GM21529 (cell line): Measurements from ENCODE around the gene JAK3.
"Not testable (repeated sequence)": the region's sequence is repeated elsewhere in the genome, so short reads cannot be mapped to it uniquely, and the experiment has no call there.

Experiments
- ATAC-seq: cut with Tn5 transposase; IDR thresholded peaks from one replicate; pipeline ENCODE4 v1.9.1; 2021; ENCODE audit not compliant: unreplicated experiment

The JAK3 gene

DNA sequence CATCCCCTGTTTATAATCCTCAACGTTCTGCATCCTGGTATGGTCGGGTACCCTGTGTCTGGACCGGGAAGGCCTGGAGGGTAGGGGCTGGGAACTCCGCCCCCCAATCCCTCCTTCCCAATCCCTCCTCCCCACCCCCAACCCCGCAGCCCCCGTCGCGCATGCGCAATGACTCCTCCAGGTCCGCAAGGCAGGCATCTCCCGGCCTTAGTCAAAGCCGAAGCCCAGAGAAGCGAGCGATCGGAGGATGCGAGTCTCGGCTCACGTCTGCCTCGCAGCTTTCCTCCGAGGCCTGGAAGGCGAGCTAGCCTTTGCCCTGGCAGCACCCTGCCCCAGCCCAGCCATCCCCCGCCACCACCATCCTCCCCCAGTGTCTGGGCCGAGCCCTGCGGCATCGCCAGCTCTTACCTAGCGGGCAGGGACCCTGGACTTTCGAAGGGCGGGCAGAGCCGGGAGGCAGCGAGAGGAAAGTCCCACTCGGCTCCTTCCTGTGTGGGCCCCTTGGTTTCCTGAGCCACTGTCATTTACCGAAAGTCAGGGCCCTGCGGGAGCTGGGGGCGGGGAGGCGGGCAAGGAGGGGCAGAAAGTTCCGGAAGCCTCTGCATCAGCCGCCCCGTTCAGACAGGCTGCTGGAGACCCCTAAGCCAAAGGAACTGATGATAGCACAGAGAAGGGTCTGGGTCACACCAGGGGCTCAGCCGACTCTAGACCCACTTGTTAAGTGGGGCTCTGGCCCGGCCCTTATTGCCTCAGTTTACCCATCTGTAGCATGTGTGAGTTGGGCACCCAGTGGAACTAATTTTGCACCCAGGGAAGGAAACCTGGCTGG lies at the start of gene JAK3:
Gene JAK3 (minus strand): TSS at position 445 of the 829 bp plus-strand sequence. CDS start 3,565 bp downstream, outside the sequence.
- peak; percentile 59 for ATAC-seq

DNA sequence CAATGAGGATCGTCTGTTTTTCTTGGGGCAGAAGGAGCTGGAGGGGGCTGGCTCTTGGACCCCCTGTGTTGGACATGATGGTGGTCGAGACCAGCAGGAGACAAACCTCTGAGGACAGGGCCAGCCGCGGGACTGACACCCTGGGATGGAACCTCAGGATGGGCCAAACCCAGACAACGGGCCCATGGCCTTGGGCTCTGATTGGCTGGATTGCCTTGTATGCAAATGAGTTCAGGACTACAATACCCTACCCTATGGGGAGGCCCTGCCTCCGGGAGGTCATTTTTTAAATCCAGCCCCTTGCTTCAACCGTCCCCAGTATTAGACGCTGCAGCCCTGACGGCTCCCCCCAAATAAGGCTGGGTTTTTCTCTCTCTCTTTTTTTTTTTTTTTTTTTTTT lies 46.0 kb upstream of the JAK3 start:
- no peak for ATAC-seq

- no peak for ATAC-seq
These were observed 41.9 kb upstream of the JAK3 start for GRCh38 chr19:17889609-17890214.

DNA sequence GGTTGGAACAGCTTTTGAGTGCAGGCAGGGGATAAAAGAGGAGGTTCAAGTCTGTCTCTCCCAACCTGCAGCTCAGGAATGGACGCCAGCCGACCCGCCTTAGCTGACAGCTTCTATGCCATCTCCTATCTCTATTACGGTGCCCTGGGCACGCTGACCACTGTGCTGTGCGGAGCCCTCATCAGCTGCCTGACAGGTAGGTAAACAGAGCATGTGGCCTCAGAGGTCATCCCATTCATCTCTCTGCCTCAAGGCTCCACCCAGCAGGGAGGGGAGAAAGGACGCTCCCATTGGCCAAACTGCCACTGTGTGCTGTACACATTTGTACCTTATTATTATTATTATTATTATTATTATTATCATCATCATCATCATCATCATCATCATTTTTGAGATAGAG lies 40.5 kb upstream of the JAK3 start:
- no peak for ATAC-seq

DNA sequence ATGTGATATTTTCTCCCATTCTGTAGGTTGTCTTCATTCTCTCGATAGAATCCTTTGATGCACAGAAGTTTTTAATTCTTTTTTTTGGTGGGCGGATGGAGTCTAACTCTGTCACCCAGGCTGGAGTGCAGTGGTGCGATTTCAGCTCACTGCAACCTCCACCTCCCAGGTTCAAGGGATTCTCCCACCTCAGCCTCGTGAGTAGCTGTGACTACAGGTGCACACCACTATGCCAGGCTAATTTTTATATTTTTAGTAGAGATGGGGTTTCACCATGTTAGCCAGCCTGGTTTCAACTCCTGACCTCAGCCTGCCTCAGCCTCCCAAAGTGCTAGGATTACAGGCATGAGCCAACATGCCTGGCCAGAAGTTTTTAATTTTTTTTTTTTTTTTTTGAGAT lies 39.4 kb upstream of the JAK3 start:
- not testable (repeated sequence) for ATAC-seq

GRCh38 chr19:17886515-17886914 lies 38.7 kb upstream of the JAK3 start:
- ATAC-seq: no peak

- no peak for ATAC-seq
These were observed 36.0 kb upstream of the JAK3 start for GRCh38 chr19:17883627-17884410.

- no peak for ATAC-seq
These were observed 33.9 kb upstream of the JAK3 start for GRCh38 chr19:17881701-17882100.

DNA sequence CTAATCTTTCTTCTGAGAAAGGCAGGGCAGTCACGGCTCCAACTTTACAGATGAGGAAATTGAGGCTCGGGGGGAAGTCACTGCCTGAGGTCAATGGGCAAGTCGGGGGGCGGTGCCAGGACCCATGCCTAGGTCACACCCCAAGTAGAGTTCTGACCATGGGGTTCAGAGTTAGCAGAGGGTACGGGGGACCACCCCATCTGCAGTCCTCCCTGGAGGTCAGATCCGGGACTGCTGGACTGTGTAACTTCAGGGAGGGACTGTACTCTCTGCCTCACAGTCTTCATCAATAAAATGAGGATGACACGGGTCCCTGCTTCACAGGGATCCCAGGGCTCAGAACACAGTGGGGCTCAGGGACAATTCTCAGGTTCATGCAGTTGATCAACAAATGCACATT lies 31.7 kb upstream of the JAK3 start:
- no peak for ATAC-seq

DNA sequence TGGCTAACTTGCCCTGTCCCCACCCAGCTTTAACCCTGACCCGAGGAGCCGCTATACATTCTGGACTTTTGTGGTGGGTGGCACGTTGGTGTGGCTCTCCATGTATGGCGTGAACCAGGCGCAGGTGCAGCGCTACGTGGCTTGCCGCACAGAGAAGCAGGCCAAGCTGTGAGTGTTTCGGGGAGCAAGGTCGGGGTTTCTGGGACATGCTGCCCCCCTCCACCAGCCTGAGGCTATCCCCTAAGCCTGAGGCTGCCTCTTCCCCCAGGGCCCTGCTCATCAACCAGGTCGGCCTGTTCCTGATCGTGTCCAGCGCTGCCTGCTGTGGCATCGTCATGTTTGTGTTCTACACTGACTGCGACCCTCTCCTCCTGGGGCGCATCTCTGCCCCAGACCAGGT lies 29.9 kb upstream of the JAK3 start:
- no peak for ATAC-seq

- no peak for ATAC-seq
These were observed 27.0 kb upstream of the JAK3 start for GRCh38 chr19:17874758-17875135.

DNA sequence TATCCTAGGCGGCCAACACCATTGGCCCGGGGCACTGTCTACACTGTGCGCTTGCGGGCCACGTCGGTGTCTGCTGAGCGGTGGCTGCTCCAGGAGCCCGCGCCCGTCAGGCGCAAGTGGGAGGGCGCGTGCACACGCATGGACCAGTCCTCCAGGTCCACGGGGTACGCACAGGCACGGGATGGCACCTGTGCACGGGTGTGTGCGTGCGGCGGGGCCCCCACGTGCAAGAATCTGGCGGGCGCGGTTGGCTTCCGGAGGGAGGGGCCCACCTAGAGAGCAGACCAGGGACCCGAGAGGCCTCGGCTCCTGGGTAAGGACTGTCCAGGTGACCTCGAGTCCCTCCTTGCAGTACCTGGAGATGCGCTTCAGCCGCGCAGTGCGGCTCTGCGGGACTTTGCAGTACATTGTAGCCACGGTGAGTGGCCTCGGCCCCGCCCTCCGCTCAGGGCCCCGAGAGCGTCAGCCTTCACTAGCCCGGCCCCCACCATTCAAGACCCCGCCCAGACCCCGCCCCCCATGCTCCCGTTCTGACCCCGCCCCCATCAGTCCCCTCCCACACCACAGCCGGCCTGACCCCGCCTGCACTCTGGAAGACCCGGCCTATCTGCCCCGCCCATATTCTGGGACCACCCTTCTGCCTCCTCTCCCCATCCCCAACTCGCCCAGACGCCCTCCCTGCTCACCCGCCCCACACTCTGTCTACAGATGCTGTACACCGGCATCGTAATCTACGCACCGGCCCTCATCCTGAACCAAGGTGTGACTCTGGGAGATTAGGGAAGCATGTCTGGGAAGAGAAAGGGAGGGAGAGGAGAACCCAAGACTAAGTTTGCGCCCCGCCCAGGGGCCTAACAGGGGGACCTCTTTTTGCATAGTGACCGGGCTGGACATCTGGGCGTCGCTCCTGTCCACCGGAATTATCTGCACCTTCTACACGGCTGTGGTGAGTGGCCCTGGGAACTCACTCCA lies 26.3 kb upstream of the JAK3 start:
- ATAC-seq: no peak

GRCh38 chr19:17872251-17873001 lies 24.6 kb upstream of the JAK3 start:
- ATAC-seq: no peak

- no peak for ATAC-seq
These were observed 24.1 kb upstream of the JAK3 start, which contains the start of gene SLC5A5 for GRCh38 chr19:17871878-17872250. Gene SLC5A5 (plus strand): TSS chr19:17871945. CDS start chr19:17872320, 375 bp downstream.

GRCh38 chr19:17871032-17871877 lies 23.5 kb upstream of the JAK3 start:
- no peak for ATAC-seq

DNA sequence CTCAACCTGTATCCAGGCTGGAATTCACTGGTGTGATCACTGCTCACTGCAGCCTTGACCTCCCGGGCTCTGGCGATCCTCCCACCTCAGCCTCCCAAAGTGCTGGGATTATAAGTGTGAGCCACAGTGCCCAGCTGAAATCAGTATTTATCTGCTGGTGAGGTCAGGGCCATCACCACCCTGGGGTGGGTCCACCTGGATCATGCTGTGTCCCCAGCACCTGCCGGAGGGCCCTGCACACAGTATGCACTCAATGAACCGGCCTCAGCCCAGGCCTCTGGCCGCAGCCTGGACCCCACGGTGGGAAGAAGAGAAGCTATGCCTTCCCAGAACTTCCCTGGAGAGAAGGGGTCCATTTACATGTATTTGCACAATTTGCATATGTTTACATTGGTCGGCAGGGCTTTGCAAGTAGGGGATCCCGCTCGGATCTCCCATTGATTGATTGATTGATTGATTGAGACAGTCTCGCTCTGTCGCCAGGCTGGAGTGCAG lies 21.4 kb upstream of the JAK3 start:
- no peak for ATAC-seq

GRCh38 chr19:17868669-17869068 lies 20.9 kb upstream of the JAK3 start:
- ATAC-seq: no peak

GRCh38 chr19:17866964-17867486 lies 19.2 kb upstream of the JAK3 start:
- no peak for ATAC-seq
